Endothelial cell of umbilical vein (primary cell): Measurements from ENCODE around the gene FGD3.

Source experiments
- CTCF ChIP-seq, 2 donors: IDR thresholded peaks; 1 replicate in 1 of 2; 2 replicates in 1 of 2; pipeline ENCODE4 v1.5.1; 2011; ENCODE audit warnings: low read length in 2 of 2, mild to moderate bottlenecking in 2 of 2, moderate library complexity in 2 of 2, control low read depth in 1 of 2, inconsistent platforms in 1 of 2, low read depth in 1 of 2; ENCODE audit not compliant: insufficient read depth in 1 of 2; ENCODE audit errors: extremely low read depth in 1 of 2
- EZH2 ChIP-seq: IDR thresholded peaks from 2 replicates; pipeline ENCODE4 v1.6.1; 2012; ENCODE audit warnings: borderline replicate concordance, low read depth, mild to moderate bottlenecking, moderate library complexity, low read length, inconsistent platforms; ENCODE audit not compliant: severe bottlenecking
- JUN ChIP-seq: IDR thresholded peaks from 2 replicates; pipeline ENCODE4 v1.6.1; 2011; ENCODE audit warnings: borderline replicate concordance, low read depth; ENCODE audit not compliant: insufficient read length, insufficient read depth
- MYC ChIP-seq: IDR thresholded peaks from one replicate; pipeline ENCODE4 v1.6.1; 2011; ENCODE audit warnings: mild to moderate bottlenecking, low read depth, low read length
- POLR2AphosphoS5 ChIP-seq: IDR thresholded peaks from 2 replicates; pipeline ENCODE4 v1.6.1; 2012; ENCODE audit warnings: low read depth, mild to moderate bottlenecking, control low read depth, low read length, moderate library complexity; ENCODE audit not compliant: insufficient read depth

GRCh38 chr9:92969516-92970466 is 22.5 kb downstream of the FGD3 start:
- TF ChIP-seq EZH2 (no peak), CTCF (IDR thresholded peaks at IDR 0.05; ENCODE audit: extremely low read depth in 1 of 2, insufficient read depth in 1 of 2, low read depth in 1 of 2, low read length in 2 of 2) (no peak), POLR2AphosphoS5 (no peak), JUN (no peak), MYC (no peak)
